Adrenal gland (tissue), 5 donors: ENCODE data around the gene POU6F1.

Experiments used
- POLR2A ChIP-seq, 2 donors: fragments of 450-650 bp; IDR thresholded peaks; one replicate each; pipeline ENCODE4 v1.6.1; 2017; ENCODE audit warnings: antibody characterized with exemption in 2 of 2, mild to moderate bottlenecking in 2 of 2, moderate library complexity in 1 of 2
- TF ChIP-seq, protein P1 (sequence below), 6 experiments: fragments of 450-650 bp in 4 of 6; fragments of 200-600 bp in 2 of 6; sonication (generic) in 1 of 6; IDR thresholded peaks; 1 replicate in 5 of 6; 2 replicates in 1 of 6; pipeline versions ENCODE4 v1.5.1 to v1.8.0; 2016 to 2021; ENCODE audit warnings: antibody characterized with exemption in 6 of 6, mild to moderate bottlenecking in 2 of 6, moderate library complexity in 1 of 6
- donor health status: DM: no; HTN: no; CAD: no.

DNA sequence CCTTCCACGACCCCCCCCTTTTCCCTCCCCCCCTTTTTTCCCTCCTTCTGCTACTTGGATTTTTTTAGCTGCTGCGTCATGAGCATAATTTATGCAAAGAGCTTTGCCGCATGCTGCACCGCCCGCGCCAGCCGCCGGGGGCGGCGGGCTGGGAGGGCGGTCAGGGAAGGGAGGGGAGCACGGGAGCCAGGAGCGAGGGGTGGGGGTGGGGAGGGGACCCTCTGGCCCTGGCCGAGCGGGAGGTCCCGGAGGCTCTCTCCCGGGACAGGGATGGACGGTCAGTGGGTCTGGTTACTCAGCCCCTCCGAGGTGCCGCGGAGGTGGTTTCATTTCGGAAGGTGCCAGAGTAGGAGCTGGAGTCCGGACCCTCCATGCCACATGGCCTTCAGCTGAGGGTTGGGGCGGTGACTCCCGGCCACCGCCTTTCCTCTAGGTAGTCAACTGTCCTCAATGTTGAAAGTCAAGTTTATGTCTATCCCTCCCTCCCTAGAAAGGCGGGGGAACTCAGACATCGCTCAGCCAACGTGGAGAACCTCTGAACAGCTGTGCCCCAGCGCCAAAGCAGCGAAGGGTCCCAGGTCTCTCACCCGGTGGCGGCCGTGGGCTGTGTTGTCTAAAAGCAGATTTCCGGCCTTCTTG is at the start of gene POU6F1:
- TF ChIP-seq, protein P1, sequence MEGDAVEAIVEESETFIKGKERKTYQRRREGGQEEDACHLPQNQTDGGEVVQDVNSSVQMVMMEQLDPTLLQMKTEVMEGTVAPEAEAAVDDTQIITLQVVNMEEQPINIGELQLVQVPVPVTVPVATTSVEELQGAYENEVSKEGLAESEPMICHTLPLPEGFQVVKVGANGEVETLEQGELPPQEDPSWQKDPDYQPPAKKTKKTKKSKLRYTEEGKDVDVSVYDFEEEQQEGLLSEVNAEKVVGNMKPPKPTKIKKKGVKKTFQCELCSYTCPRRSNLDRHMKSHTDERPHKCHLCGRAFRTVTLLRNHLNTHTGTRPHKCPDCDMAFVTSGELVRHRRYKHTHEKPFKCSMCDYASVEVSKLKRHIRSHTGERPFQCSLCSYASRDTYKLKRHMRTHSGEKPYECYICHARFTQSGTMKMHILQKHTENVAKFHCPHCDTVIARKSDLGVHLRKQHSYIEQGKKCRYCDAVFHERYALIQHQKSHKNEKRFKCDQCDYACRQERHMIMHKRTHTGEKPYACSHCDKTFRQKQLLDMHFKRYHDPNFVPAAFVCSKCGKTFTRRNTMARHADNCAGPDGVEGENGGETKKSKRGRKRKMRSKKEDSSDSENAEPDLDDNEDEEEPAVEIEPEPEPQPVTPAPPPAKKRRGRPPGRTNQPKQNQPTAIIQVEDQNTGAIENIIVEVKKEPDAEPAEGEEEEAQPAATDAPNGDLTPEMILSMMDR (IDR thresholded peaks at IDR 0.05) = peak; percentile 37 to 73 (median 65)
- peak in 1 of 2 donors; percentile 27 for TF ChIP-seq POLR2A (IDR thresholded peaks at IDR 0.05)
